Dedifferentiated amniotic fluid mesenchymal stem cell (primary cell): ENCODE measurements around the gene SPATA31A7.
"Not testable (repeated sequence)": the region's sequence is repeated elsewhere in the genome, so short reads cannot be mapped to it uniquely, and the experiment has no call there.

Experiments used
- DNase-seq: peaks from one replicate; pipeline ENCODE4 v3.0.0-alpha.2; 2016; ENCODE audit errors: extremely low spot score

Gene SPATA31A7

GRCh38 chr9:61189736-61190135 is at the start of gene SPATA31A7:
SPATA31A7 (plus strand) TSS chr9:61190036; CDS start chr9:61190065, 29 bp downstream.
- not testable (repeated sequence) for DNase-seq

- DNase-seq = not testable (repeated sequence)
These were observed 36.6 kb downstream of the SPATA31A7 start for GRCh38 chr9:61226438-61226837.
